MM.1S (cell line): Measurements from ENCODE around the gene DIP2C.

Experiments used
- DNase-seq: peaks from one replicate; pipeline ENCODE4 v3.0.0-alpha.2; 2015
- H2AFZ ChIP-seq: fragments of 300-600 bp; sonication (generic); 2 replicates; pipeline ENCODE4 v1.6.0; 2016; ENCODE audit warnings: antibody characterized with exemption, low read length
- H3F3A ChIP-seq: fragments of 300-600 bp; sonication (generic); 2 replicates; pipeline ENCODE4 v1.6.1; 2016; ENCODE audit warnings: mild to moderate bottlenecking, antibody characterized with exemption, low read length, moderate library complexity, mixed read lengths; ENCODE audit not compliant: insufficient read depth
- H3K27ac ChIP-seq: fragments of 300-600 bp; sonication (generic); 2 replicates; pipeline ENCODE4 v1.5.1; 2016; ENCODE audit warnings: mild to moderate bottlenecking, low read length
- H3K27me3 ChIP-seq: fragments of 300-600 bp; sonication (generic); replicated peaks from 2 replicates; pipeline ENCODE4 v1.6.0; 2016; ENCODE audit warnings: low read length; ENCODE audit not compliant: insufficient read depth
- H3K36me3 ChIP-seq: fragments of 300-600 bp; sonication (generic); replicated peaks from 2 replicates; pipeline ENCODE4 v1.6.1; 2016; ENCODE audit warnings: mild to moderate bottlenecking, low read length, mixed read lengths; ENCODE audit not compliant: insufficient read depth
- H3K4me1 ChIP-seq: fragments of 300-600 bp; sonication (generic); 2 replicates; pipeline ENCODE4 v1.6.1; 2016; ENCODE audit warnings: low read length, mixed read lengths
- H3K4me2 ChIP-seq: fragments of 300-600 bp; sonication (generic); 2 replicates; pipeline ENCODE4 v1.6.0; 2016; ENCODE audit warnings: low read depth, low read length
- H3K4me3 ChIP-seq: fragments of 300-600 bp; sonication (generic); 2 replicates; pipeline ENCODE4 v1.5.1; 2016; ENCODE audit warnings: low read length, mixed read lengths
- H3K79me2 ChIP-seq: fragments of 300-600 bp; sonication (generic); 2 replicates; pipeline ENCODE4 v1.6.1; 2016; ENCODE audit warnings: mixed run types, low read length, mixed read lengths
- H3K9ac ChIP-seq: fragments of 300-600 bp; sonication (generic); 2 replicates; pipeline ENCODE4 v1.6.1; 2016; ENCODE audit warnings: low read length, mixed read lengths
- H3K9me2 ChIP-seq: fragments of 300-600 bp; sonication (generic); replicated peaks from 2 replicates; pipeline ENCODE4 v1.6.1; 2016; ENCODE audit warnings: mild to moderate bottlenecking, low read length, mixed read lengths; ENCODE audit not compliant: insufficient read depth
- H3K9me3 ChIP-seq: fragments of 300-600 bp; sonication (generic); replicated peaks from 2 replicates; pipeline ENCODE4 v1.6.1; 2016; ENCODE audit warnings: mild to moderate bottlenecking, low read length, mixed read lengths; ENCODE audit not compliant: insufficient read depth
- H4K20me1 ChIP-seq: fragments of 300-600 bp; sonication (generic); 2 replicates; pipeline ENCODE4 v1.6.1; 2016; ENCODE audit warnings: mild to moderate bottlenecking, low read length, moderate library complexity, mixed read lengths; ENCODE audit not compliant: insufficient read depth
- EZH2 ChIP-seq: fragments of 300-600 bp; sonication (generic); optimal IDR thresholded peaks from 2 replicates; pipeline ENCODE3; 2017; ENCODE audit warnings: low read depth, mild to moderate bottlenecking, antibody characterized with exemption, low read length, mixed read lengths
- EZH2phosphoT487 ChIP-seq: fragments of 300-600 bp; sonication (generic); IDR thresholded peaks from 2 replicates; pipeline ENCODE4 v1.6.1; 2018; ENCODE audit warnings: antibody characterized with exemption, low read length
- TF ChIP-seq, protein P1 (sequence below): fragments of 300-600 bp; sonication (generic); IDR thresholded peaks from 2 replicates; pipeline ENCODE4 v1.5.1; 2016; ENCODE audit warnings: antibody characterized with exemption, low read length, mixed read lengths

The DIP2C gene

DNA sequence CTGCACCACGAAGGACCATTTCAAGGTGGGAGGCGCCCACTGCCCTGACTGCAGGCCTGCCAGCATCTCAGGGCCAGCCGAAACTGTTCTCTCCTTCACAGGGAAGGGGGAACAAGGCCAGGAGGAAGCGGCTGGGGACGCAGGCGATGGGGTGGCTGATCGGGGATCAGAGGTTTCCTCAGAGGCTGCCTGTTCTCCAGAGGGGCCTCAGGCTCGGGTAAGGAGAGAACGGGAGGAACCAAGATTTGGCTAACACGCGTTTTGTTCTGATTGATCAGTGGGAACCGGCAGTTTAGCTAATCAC, 87.9 kb downstream of the DIP2C start:
- H3K9me2 ChIP-seq = no peaks in the 10 kb centered on the region
- DNase-seq = no peak
- no peak for TF ChIP-seq EZH2
- no peak for TF ChIP-seq EZH2phosphoT487
- TF ChIP-seq, protein P1, sequence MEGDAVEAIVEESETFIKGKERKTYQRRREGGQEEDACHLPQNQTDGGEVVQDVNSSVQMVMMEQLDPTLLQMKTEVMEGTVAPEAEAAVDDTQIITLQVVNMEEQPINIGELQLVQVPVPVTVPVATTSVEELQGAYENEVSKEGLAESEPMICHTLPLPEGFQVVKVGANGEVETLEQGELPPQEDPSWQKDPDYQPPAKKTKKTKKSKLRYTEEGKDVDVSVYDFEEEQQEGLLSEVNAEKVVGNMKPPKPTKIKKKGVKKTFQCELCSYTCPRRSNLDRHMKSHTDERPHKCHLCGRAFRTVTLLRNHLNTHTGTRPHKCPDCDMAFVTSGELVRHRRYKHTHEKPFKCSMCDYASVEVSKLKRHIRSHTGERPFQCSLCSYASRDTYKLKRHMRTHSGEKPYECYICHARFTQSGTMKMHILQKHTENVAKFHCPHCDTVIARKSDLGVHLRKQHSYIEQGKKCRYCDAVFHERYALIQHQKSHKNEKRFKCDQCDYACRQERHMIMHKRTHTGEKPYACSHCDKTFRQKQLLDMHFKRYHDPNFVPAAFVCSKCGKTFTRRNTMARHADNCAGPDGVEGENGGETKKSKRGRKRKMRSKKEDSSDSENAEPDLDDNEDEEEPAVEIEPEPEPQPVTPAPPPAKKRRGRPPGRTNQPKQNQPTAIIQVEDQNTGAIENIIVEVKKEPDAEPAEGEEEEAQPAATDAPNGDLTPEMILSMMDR = no peak
- H3F3A ChIP-seq = no peaks in the 10 kb centered on the region
- no peaks in the 10 kb centered on the region for H3K79me2 ChIP-seq
- H3K36me3 ChIP-seq = no peaks in the 10 kb centered on the region
- H3K9me3 ChIP-seq = no peaks in the 10 kb centered on the region
- H2AFZ ChIP-seq = no peak overlapping the region
- H3K27me3 ChIP-seq = no peaks in the 10 kb centered on the region
- no peak overlapping the region for H3K27ac ChIP-seq
- no peaks in the 10 kb centered on the region for H3K4me1 ChIP-seq
- no peak overlapping the region for H3K4me3 ChIP-seq
- no peaks in the 10 kb centered on the region for H4K20me1 ChIP-seq
- no peak overlapping the region for H3K4me2 ChIP-seq
- no peak overlapping the region for H3K9ac ChIP-seq

DNA sequence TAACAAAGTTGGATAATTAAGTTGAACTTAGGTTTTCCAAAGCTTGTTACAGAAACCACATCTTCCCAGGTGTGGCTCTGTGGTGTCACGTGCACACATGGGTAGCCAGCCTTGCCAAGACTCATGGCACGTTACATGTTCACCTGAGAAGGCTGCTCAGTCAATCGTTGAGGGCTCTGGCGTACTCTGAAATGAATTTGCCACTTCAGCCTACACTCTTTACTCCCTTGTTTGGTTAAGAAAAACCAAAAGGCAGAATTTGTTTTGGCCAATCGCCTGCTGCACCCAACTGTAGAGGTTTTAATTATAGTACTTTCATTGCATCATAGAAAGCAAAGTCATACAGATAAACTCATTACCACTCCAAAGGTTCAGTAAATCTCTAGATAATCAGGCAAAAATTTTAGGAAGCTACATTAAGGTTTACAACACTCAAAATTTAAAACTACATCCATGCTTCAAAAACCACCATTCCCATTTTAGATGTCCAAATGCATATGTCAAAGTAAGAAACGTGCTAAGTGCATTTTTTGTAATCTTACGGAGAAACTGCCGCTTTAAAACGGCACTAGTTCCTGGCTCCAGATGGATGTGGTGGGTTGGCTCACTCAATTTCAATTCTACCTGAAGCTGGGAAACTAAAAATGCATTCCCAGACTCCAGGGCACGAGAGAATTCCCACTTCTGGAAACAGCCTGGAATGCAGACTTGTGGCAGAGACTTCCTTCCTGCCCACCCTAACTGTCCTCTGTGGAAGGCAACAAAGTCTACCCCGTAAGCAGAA, 88.4 kb downstream of the DIP2C start:
- no peak overlapping the region for H3K9ac ChIP-seq
- H3K9me3 ChIP-seq = no peaks in the 10 kb centered on the region
- H3K27ac ChIP-seq = no peak overlapping the region
- no peaks in the 10 kb centered on the region for H3K79me2 ChIP-seq
- no peak for DNase-seq
- TF ChIP-seq EZH2 = no peak
- no peak for TF ChIP-seq EZH2phosphoT487
- TF ChIP-seq, protein P1 = no peak
- H3K4me2 ChIP-seq = no peak overlapping the region
- H3K4me1 ChIP-seq = no peaks in the 10 kb centered on the region
- H3K36me3 ChIP-seq = no peaks in the 10 kb centered on the region
- H3K9me2 ChIP-seq = no peaks in the 10 kb centered on the region
- H3F3A ChIP-seq = no peaks in the 10 kb centered on the region
- H4K20me1 ChIP-seq = no peaks in the 10 kb centered on the region
- H3K4me3 ChIP-seq = no peak overlapping the region
- no peaks in the 10 kb centered on the region for H3K27me3 ChIP-seq
- H2AFZ ChIP-seq = no peak overlapping the region

DNA sequence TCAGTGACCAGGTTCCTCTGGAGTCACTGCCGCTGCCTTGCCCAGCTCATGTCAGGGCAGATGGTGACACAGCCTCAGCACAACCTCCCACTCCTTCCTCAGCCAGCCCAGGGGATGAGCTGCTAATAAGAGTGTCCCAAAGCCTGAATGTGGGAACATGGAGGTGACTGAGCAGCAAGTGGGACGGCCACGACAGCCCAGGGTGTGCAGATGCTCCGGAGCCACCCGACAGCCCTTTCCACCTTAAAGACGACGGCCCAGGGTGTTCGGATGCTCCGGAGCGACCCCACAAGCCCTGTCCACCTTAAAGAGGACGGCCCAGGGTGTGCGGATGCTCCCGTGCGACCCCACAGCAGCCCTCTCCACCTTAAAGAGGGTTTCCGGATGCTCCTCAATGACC, 89.2 kb downstream of the DIP2C start:
- H3K36me3 ChIP-seq = no peaks in the 10 kb centered on the region
- H4K20me1 ChIP-seq = no peaks in the 10 kb centered on the region
- no peak overlapping the region for H2AFZ ChIP-seq
- H3K4me3 ChIP-seq = no peak overlapping the region
- no peaks in the 10 kb centered on the region for H3K9me2 ChIP-seq
- no peaks in the 10 kb centered on the region for H3F3A ChIP-seq
- no peaks in the 10 kb centered on the region for H3K79me2 ChIP-seq
- H3K27ac ChIP-seq = no peak overlapping the region
- H3K9me3 ChIP-seq = no peaks in the 10 kb centered on the region
- TF ChIP-seq EZH2phosphoT487 (no peak), EZH2 (no peak)
- TF ChIP-seq, protein P1 = no peak
- no peak for DNase-seq
- H3K4me2 ChIP-seq = no peak overlapping the region
- no peak overlapping the region for H3K9ac ChIP-seq
- H3K4me1 ChIP-seq = no peaks in the 10 kb centered on the region
- H3K27me3 ChIP-seq = no peaks in the 10 kb centered on the region
